Panc1 (cell line): ENCODE results near the gene SLC22A15.

Experiments used
- CTCF ChIP-seq: fragments of 450-650 bp; IDR thresholded peaks from 2 replicates; pipeline ENCODE4 v1.5.1; 2017; ENCODE audit warnings: mild to moderate bottlenecking
- POLR2AphosphoS5 ChIP-seq: IDR thresholded peaks from 2 replicates; pipeline ENCODE4 v1.6.1; 2012; ENCODE audit warnings: mild to moderate bottlenecking, low read depth, low read length, moderate library complexity
- REST ChIP-seq, 2 experiments: IDR thresholded peaks; 2 replicates each; pipeline ENCODE4 v1.6.1; 2011 to 2012; ENCODE audit warnings: low read depth in 2 of 2, control low read depth in 1 of 2, low read length in 1 of 2, mild to moderate bottlenecking in 1 of 2, moderate library complexity in 1 of 2; ENCODE audit not compliant: insufficient read depth in 1 of 2
- SIN3A ChIP-seq: IDR thresholded peaks from 2 replicates; pipeline ENCODE4 v1.6.1; 2012; ENCODE audit warnings: low read depth, mild to moderate bottlenecking, low read length, moderate library complexity, borderline replicate concordance; ENCODE audit not compliant: insufficient read depth
- TCF7L2 ChIP-seq: IDR thresholded peaks from 2 replicates; pipeline ENCODE4 v1.6.1; 2011; ENCODE audit warnings: mild to moderate bottlenecking, low read depth, low read length, inconsistent platforms

- TF ChIP-seq CTCF (no peak), POLR2AphosphoS5 (no peak), REST (IDR thresholded peaks at IDR 0.05; ENCODE audit: insufficient read depth in 1 of 2, low read depth in 2 of 2, low read length in 1 of 2) (no peak), SIN3A (no peak), TCF7L2 (no peak)
Observed at GRCh38 chr1:115988953-115989352, 12.6 kb downstream of the SLC22A15 start.
